HG03442 (cell line): ENCODE data around the gene FBXO9.

Experiments used
- ATAC-seq: cut with Tn5 transposase; IDR thresholded peaks from one replicate; pipeline ENCODE4 v1.9.1; 2021; ENCODE audit warnings: mild to moderate bottlenecking, moderate library complexity; ENCODE audit not compliant: unreplicated experiment

FBXO9 gene

DNA sequence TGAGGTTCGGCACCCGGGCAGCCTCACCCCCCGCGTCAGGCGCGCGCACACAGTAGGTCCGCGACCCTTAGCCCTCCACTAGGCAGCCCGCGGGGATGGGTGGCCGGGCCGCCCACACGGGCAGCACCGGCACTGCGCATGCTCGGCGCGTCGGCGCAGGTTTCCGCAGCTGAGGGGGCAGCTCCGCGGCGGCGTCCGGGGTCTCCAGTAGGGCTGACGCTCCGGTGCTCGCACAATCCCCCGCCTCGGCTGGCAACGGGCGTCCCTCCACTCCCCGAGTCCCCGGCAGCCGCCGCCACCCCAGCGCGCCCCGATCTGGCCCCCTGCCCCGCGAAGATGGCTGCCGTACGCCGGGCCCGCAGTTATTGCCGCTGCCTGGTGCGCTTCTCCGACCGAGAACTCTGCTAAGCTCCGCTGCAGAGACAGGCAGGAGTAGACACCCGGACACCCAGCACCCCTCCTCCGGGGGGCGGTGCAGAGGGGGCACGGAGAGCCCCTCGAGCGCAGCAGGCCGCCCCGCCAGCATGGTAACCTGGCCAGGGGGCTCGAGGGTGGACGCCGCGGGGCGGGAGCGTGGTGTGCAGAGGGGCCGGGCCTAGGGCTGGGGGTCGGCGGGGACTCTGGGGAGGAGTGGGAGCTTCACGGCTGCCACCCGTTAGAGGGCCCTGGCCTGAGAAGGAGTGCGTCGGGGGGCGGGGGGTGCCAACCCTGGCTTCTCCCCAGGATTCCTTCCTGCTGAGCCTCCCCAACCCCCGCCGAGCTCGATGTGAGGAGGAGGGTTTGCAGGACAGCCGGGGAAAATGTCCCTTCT lies at the start of gene FBXO9:
TSS of gene FBXO9 (plus strand) at position 139 of the 811 bp plus-strand sequence. CDS start at position 525, 386 bp downstream.
- peak; percentile 33 for ATAC-seq

DNA sequence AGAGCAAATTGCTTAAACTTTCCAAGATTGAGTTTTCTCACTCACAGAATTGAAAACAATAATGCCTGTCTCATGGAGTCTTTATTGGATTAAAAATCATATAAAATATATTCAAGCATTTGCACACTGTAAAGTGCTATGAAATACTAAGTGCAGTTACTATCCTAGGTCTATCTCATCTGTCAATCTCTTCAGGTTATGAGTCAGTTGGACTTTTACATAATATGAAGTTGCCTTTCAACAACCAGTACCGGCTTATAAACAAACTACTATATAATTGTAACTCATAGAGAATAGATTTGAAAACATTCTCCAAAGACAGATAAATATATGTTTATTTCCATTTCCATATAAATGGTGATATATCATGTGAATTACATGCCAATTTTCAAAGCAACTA lies 49.7 kb upstream of the FBXO9 start:
- no peak for ATAC-seq

DNA sequence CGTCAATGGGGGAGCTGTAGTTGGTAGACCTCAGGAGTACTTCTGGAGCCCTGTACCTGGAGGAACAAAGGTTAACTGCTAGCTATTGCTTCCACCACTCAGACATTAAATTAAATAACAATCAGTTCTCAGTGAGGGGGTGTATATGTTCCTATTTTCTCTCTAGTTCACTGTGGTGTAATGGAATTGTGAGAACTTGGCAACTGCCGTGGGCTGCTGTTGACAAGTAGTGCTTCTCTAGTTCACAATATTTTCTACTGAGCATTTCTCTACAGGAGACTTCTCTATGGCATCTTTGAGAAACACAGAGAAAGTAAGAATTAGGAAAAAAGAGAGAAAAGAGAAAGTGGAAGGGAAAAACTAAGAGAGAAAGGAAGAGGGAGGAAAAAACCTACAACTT lies 46.8 kb upstream of the FBXO9 start:
- no peak for ATAC-seq

DNA sequence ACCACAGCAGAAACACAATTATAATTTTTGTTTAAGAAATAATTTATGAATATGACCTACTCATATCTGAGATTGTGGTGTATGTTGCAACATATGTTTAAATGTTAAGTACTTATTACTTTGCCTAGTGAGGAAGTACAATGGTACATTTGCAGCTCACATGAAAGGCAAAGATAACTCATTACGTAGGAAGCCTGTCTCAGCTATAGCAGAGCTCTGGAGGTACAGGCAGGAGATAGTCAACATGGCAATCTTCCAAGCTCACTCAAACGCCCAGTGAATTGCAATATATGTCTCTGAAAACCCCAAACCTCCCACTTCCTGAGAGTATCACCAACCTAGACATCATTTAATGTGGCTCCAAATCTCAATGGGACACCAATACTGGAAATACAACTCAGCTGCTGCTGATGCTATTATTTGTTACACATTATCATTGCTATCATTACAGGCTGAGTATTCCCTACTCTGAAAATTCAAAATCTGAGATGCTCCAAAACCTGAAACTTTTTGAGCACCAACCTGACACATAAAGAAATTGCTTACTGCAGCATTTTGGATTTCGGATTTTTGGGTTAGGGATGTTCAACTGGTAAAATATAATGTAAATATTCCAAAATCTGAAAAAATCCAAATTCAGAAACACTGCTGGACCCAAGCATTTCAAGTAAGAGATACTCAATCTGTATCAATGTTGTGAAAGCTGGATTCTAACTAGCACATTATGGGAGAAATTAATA lies 45.0 kb upstream of the FBXO9 start:
- ATAC-seq = no peak

DNA sequence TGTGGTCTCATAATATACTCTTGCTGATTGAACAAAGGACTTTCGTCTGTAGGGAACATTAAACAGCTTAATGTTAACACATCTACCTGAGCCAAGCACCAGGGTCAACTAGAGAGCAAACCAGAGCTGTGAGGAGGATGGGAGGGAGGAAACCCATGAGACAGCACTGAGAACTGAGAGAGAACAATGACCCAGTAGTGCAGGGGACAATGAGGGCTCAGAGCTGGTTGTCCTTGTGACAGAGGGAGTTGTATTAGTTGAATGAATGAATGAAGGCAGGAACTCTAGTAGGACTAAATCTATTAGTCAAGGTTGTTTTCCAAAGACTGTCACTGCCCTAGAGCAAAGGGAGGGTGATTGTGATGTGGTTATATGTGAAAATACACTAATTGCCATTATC lies 41.9 kb upstream of the FBXO9 start:
- no peak for ATAC-seq

DNA sequence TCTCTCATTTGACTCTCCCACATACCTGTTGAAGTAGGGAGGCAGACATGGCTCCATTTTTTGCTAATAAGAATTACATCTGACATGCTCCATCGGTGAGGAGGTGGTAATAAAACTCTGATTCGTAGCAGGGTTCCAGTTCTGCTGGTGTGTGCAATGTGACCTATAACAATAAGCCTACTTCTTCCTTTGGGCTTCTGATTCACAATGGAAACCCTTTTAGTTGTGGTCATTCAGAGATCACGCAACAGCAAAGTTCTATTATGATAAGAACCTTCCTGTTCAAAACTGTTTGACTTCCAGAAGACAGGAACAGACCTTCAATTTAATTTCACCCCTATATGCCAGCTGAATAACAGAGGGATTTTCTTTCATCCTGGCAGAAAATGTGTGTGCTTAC lies 38.7 kb upstream of the FBXO9 start:
- no peak for ATAC-seq

DNA sequence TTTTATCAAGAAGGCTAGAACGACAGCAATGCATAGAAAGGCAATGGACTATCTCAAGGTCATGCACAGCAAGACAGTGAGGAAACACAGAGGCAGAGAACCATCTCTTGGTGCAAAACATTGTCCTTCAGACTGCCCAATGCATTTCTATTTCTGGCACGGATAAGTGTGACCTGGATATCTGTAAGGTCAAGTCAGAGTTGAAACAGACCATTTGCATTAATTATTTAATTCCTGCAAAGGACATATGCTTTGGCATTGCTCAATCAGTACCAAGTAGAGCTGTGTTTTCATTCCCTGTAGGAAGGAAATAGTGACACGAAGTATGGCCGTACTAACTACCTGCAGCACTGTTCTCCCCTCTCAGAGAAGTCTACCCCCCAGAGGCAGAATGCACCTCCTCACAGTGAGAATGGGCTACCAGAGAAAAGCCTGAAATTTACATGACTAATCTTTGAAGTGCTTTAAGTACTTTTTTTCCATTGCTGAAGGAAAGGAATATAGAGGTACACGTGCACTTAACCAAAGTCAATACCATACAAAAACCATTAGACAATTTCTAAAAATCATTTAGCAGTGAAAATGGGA lies 38.0 kb upstream of the FBXO9 start:
- no peak for ATAC-seq

DNA sequence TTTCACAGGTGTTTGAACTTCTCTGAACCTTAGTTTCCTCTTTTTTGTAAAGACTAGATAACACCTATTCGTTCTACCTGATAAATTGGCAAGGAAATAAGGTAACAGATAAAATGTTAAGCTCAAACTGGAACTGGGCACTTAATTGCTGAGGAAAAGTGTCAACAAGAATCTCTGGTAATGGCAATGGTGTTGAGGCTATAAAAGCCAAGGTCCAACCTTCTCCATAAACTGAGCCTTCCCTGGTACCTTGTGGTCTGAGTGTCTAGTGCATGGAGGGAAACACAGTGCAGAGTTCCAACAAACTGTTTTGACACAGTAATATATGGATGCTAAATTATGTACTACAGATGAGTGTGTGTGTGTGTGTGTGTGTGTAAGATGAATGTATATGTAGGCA lies 36.7 kb upstream of the FBXO9 start:
- ATAC-seq = no peak

DNA sequence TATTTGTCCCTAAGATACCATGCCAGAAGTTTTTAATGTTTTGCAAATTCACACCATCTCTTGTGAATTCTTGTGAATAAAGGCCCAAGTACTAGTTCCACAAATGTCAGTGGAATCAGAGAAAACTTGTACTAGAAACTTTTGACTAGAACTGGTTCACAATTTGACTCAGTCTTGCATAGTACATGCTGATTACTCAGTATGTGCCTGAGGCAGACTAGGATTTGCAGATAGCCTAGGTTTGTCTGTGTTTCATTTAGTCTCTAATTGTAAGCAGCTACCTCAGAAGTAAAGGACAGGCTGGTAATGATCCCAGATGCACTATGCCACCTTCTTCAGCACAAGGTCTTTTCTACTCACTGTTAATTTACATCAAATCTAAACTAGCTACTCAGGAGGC lies 35.9 kb upstream of the FBXO9 start:
- ATAC-seq = no peak

DNA sequence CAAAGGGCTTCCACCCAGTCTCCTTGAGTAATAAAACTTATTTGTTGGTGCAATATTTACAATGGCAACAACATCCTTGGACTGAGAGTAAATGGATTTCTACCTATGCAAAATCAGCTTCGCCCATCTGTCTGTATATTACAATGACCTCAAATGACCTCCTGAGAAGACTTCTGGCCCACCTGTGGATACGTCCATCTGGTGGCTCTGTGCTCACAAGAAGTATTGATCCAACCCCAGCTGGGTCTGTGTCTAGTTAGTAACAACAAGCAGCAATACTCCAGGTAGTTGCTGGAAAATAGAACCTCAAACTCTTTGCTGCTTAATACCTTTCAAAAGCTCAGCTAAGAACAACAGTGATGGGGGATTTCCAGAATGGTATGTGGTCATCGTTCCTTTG lies 35.4 kb upstream of the FBXO9 start:
- ATAC-seq = no peak

DNA sequence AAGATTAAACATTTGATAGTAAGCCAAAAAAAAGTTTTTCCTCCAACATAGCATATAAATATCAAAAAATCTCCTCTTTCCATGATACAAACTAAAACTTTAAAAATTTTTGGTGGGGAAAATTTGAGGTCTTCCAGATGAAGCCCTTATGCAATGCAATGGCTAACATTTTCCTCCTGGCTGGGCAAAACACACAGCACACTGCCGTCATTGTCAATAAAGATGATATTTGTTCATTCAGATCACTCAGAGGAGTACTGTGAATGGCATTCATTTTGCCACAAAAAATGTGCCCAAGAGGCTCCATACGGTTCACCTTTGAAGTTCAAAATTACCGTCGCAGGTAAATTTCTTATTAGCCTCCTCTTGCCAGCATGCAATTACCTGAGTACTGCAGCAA lies 33.9 kb upstream of the FBXO9 start:
- ATAC-seq = no peak

DNA sequence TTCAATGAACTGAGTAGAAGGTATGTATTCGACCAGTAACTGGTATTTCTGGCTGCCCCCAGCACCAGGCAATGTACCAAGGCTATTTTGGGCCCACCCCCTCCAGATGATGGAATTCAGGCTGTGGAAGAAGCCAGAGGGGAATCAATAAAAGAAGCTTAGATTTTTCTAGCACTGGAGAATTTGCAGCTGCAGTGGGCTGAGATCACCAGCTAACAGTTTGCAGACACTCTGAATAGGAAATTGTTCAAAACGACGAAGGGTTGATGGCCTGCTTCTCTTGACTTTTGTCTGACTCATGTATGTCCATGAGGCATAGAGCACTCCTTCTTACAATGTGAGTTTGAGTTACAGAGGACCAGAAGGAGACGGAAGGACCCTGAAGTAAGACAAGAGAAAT lies 32.4 kb upstream of the FBXO9 start:
- no peak for ATAC-seq

DNA sequence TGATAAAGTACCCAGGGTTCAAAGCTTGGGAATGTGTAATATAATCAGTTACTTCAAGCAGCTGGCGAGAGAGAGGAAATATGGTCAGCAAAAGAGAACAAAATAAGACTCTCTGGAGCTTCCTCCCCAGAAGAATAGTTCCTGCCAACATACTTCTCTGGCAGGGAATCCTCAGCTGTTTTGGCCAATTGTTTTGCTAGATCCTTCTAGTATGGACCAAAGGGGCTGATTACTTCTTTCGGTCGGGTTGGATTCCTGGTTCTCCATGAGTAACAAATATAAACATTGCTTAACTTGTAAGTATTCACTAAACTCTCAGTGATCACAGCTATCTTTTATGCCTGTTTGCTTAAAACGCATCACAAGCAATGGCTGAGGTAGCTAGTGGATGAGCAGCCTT lies 31.4 kb upstream of the FBXO9 start:
- no peak for ATAC-seq

DNA sequence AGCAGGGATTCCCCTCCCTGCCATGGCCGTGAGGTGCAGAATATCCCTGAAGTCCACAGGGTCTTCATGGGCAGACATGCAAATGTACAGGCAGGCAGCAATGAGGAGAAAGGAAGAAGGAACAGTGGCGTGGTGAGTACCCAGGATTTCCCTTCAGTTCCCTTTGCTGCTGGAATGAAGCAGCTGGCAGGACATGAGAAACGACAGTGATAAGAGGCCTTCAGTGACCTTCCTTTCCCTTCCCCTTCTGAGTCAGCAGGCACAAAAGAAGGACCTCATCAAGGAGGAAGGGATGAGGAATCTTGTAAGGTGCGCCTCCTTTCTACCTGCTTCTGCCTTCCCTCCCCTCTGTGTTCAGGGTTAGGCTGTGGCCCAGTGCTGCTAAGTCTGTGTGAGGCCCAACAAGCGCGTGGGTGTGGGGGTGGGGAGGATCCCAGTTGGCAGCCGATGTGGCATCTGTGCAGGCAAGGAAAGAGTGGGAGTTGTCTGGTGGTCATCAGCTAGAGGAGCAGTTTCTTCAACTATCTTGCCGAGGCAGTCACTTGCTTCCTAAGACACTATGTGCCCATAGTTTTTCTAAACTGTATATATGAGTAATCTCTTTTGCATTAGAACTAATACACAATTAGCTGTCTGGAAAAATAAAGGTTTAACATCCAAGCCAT lies 29.5 kb upstream of the FBXO9 start:
- ATAC-seq = no peak

DNA sequence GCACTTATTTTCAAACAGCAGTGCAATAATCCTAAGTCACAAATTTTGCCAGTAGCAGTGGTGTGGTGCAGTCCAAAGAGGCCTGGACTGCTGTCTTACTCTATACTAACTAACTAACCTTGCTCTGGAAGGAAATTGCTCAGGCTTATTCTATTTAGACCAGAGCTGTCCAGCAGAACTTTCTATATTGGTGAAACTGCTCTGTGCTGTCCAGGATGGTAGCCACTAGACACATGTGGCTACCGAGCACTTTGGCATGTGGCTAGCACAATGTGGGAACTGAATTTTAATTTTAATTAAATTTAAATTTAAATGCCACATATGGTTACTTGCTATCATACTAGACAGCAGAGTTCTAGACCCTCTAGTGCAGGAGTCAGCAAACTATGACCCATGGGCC lies 27.1 kb upstream of the FBXO9 start:
- ATAC-seq = no peak

DNA sequence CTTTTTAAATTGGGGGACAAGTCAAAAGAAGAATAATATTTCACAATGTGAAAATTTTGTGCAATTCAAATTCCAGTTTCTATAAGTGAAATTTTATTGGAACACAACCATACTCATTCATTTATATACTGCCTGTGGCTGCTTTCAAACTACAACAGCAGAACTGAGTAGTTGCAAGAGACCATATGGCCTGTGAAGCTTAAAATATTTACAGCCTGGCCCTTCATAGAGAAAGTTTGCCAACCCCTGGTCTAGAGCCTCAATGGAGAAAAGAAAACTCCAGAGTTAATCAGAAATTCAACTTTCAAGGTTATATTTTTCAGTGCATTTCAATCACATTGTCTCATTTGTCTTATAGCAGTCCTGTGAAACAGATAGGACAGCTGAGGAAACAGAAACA lies 26.6 kb upstream of the FBXO9 start:
- no peak for ATAC-seq

DNA sequence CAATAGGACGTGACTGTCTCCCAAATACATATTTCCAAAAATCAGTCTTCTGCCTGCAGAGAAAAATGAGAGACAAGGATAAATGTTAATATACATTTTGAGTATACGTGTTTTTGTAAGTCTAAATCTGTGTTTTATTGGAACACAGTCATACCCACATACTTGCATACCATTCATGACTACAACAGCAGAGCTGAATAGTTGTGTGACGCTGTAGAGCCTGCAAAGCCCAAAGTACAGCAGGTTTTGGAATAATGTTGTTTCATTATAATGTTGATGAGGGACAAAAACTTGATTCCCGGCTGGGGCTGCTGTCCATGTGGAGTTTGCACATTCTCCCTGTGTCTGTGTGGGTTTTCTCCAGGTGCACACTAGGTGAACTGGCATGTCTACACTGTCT lies 23.8 kb upstream of the FBXO9 start:
- ATAC-seq = no peak

DNA sequence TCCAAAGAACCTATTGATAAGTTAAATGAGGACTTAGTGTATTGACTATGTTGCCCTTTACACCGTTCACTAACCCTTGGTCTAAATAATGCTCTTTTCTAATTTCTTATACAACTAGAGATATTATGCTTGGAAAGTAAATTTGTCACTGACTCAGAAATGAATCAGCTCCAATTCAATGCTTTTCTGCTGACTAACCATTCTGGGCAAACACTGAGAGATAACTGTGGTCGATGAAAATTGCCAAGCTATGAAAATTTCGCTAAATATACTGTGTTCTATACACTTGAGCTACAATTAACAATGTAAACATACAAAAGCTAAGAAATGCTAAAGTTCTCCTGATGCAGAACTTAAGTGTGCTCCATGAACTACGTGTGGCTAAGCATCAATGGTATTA lies 23.1 kb upstream of the FBXO9 start:
- ATAC-seq = no peak

DNA sequence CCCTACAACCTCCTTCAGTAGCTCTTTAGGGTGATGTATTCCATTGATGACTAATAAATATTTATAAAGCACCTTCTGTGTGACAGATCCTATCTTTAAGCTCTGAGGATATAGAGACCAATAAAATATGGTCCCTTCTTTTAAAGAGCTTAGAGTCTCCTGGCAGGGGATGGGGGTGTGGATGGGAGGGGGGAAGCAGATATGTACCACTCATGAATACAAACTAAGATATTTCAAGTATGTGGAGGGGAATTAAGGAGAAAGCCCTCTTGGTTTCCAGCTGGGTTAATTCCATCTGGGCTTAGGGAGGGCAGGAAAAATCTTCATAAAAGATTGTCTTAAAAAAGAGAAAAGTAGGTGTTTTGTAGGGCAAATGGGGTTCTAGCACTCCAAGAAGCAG lies 21.6 kb upstream of the FBXO9 start:
- no peak for ATAC-seq

DNA sequence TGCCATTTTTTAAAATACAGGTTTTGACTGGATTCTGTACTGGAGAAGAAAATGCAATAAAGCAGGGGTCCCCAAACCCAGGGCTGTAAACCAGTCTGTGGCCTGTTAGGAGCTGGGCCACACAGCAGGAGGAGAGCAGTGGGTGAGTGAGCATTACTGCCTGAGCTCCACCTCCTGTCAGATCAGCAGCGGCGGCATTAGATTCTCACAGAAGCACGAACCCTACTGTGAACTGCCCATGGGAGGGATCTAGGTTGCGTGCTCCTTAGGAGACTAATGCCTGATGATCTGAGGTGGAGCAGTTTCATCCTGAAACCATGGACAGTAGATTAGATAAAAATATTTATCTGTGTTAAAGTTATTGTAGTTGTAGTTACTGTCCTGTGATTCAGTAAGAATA lies 21.1 kb upstream of the FBXO9 start:
- no peak for ATAC-seq

DNA sequence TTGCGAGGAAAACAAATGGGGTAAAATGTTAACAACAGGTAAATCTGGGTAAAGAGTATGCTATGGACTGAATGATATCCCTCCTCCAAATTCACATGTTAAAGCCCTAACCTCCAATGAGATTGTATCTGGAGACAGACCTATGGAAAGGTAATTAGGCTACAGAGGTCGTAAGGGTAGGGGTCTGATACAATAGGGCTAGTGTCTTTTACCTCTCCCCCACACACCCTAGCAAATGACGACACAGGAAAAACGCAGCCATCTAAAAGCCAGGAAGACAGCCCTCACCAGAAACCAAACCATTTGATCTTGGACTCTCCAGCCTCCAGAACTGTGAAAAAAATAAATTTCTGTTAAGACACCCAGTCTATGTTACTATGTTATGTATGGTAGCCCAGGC lies 20.6 kb upstream of the FBXO9 start:
- ATAC-seq = no peak
